Umbilical cord (tissue), 2 donors: ENCODE measurements around the gene LRRC8A. TPM values are rescaled to one million over a fixed set of nuclear protein-coding genes. Genes with fewer than 3 reads are reported as not detected.
"Not testable (repeated sequence)": the region's sequence is repeated elsewhere in the genome, so short reads cannot be mapped to it uniquely, and the experiment has no call there.

Experiments used
- DNase-seq: peaks from one replicate; pipeline ENCODE4 v3.0.0-alpha.2; 2015; ENCODE audit warnings: low spot score
- total RNA-seq: library from RNA; depleted of rRNA; stranded (reverse); fragments of >200 nt; gene quantifications from one replicate; pipeline ENCODE4 v1.2.3, GENCODE V29; 2014; ENCODE audit warnings: low replicate concordance; ENCODE audit not compliant: insufficient read depth

LRRC8A gene
- total RNA-seq, 1 donor from 2014 or later: 25.0 TPM

- DNase-seq: not testable (repeated sequence)
Measured at GRCh38 chr9:128961403-128961802, 79.5 kb downstream of the LRRC8A start.

Other genes starting within 250 kb of the LRRC8A start
- 20.0 TPM for gene DYNC2I2, start 225.3 kb upstream of the LRRC8A start, total RNA-seq
- 287 TPM for gene SET, start 192.9 kb upstream of the LRRC8A start, total RNA-seq
- 1.7 TPM for gene PKN3, start 179.6 kb upstream of the LRRC8A start, total RNA-seq
- gene ZDHHC12, start 158.0 kb upstream of the LRRC8A start, total RNA-seq: 6.5 TPM
- 15.4 TPM for gene ZER1, start 110.2 kb upstream of the LRRC8A start, total RNA-seq
- gene TBC1D13, start 94.9 kb upstream of the LRRC8A start, total RNA-seq: 6.5 TPM
- gene ENDOG, start 63.6 kb upstream of the LRRC8A start, total RNA-seq: 7.2 TPM
- 7.7 TPM for gene SPOUT1, start 52.3 kb upstream of the LRRC8A start, total RNA-seq
- gene KYAT1, start 183 bp upstream of the LRRC8A start, total RNA-seq: 3.9 TPM
- gene PHYHD1, start 38.8 kb downstream of the LRRC8A start, total RNA-seq: 24.3 TPM
- 9.4 TPM for gene DOLK, start 65.5 kb downstream of the LRRC8A start, total RNA-seq
- gene NUP188, start 65.6 kb downstream of the LRRC8A start, total RNA-seq: 30.1 TPM
- gene SH3GLB2, start 146.2 kb downstream of the LRRC8A start, total RNA-seq: 28.4 TPM
- gene MIGA2, start 154.5 kb downstream of the LRRC8A start, total RNA-seq: 9.1 TPM
- gene DOLPP1, start 199.0 kb downstream of the LRRC8A start, total RNA-seq: 4.8 TPM
- 27.9 TPM for gene CRAT, start 228.7 kb downstream of the LRRC8A start, total RNA-seq
- 24.1 TPM for gene PTPA, start 229.3 kb downstream of the LRRC8A start, total RNA-seq